Spinal cord (tissue), 10 donors: ENCODE measurements around the gene ACSF3. TPM values are rescaled to one million over a fixed set of nuclear protein-coding genes. Genes with fewer than 3 reads are reported as not detected.

ENCODE experiments used
- DNase-seq, 6 donors: peaks; one replicate each; pipeline versions ENCODE4 v3.0.0 to v3.0.0-alpha.2; 2013 to 2015; ENCODE audit warnings: low spot score in 6 of 6, low read depth in 4 of 6
- H3K27ac ChIP-seq: one replicate; pipeline ENCODE4 v1.5.1; 2013; ENCODE audit warnings: low read depth, low read length, control low read depth
- H3K27me3 ChIP-seq: one replicate; pipeline ENCODE4 v1.6.1; 2013; ENCODE audit warnings: low read length; ENCODE audit not compliant: control insufficient read depth, insufficient read depth
- H3K36me3 ChIP-seq: one replicate; pipeline ENCODE4 v1.6.1; 2013; ENCODE audit warnings: low read length; ENCODE audit not compliant: control insufficient read depth, insufficient read depth
- H3K4me1 ChIP-seq: one replicate; pipeline ENCODE4 v1.6.1; 2013; ENCODE audit warnings: low read length; ENCODE audit not compliant: control insufficient read depth, insufficient read depth
- H3K4me3 ChIP-seq: one replicate; pipeline ENCODE4 v1.5.1; 2013; ENCODE audit warnings: low read depth, low read length, control low read depth
- H3K9me3 ChIP-seq: one replicate; pipeline ENCODE4 v1.6.1; 2013; ENCODE audit warnings: low read length; ENCODE audit not compliant: control insufficient read depth, insufficient read depth
- WGBS: methylation state at CpG from one replicate; pipeline ENCODE4 v1.1.5; 2013; ENCODE audit warnings: missing lambda C conversion rate; ENCODE audit not compliant: insufficient coverage; 5-methylcytosine and 5-hydroxymethylcytosine counted together
- polyA plus RNA-seq, 2 donors: library from polyadenylated mRNA; unstranded; fragments of 120-200 nt; gene quantifications; one replicate each; pipeline ENCODE4 v1.2.1, GENCODE V29; 2013; ENCODE audit not compliant: insufficient read length in 2 of 2
- total RNA-seq, 2 donors: library from RNA; depleted of rRNA in 1 of 2; stranded (reverse); fragments of 120-200 nt in 1 of 2; fragments of >200 nt in 1 of 2; gene quantifications; one replicate each; pipeline versions ENCODE4 v1.2.3 to v1.2.4, GENCODE V29; 2013 to 2014
- donor health status: healthy.

The ACSF3 gene
- total and polyA plus RNA-seq, 4 donors = 15.1 to 35.8 (median 29.0) TPM

DNA sequence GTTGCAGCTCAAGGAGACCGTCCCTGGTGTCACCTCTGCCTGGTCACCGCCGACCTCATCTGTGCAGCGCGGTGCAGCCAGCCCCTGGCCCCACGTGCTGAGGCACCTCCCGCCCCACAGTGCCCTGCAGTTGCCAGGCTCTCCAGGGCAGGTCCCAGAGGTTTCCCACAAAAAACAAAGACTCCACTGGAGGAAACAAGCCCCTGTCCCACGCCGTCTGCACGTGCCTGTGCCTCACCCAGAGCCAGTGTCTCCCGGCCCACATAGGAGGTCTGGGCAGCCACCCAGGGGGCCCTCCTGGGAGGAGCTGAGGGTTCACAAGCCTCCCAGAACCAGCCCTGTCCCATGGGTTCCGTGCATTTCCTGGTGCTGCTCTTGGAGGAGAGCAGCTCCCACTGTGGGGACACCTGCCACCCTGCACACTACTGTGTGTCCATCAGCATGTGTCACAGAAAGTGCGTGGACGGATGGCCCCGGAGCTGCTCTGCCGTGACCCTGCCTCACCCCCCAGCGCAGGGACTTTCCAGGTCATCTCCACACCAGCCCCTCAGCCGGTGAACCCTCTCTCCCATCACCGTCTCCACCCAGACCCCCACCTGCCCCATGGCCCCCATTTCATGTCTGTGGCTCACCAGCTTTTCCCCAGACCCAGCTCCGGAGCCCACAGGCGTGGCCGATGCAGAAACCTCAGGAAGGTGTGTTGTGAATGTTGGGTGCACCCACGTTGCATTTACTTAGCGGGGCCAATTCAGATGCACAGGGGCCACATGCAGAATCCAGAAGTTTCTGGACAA lies 60.9 kb downstream of the ACSF3 start:
- Histone ChIP-seq H3K27me3 (no peaks in the 10 kb centered on the region), H3K4me1 (peaks cover 27% of the 10 kb centered on the region), H3K9me3 (no peaks in the 10 kb centered on the region), H3K4me3 (no peak overlapping the region), H3K36me3 (peaks cover 47% of the 10 kb centered on the region), H3K27ac (no peak overlapping the region)
- no peak for DNase-seq
- 78% methylated on average over 18 of the region's 24 CpGs for WGBS

DNA sequence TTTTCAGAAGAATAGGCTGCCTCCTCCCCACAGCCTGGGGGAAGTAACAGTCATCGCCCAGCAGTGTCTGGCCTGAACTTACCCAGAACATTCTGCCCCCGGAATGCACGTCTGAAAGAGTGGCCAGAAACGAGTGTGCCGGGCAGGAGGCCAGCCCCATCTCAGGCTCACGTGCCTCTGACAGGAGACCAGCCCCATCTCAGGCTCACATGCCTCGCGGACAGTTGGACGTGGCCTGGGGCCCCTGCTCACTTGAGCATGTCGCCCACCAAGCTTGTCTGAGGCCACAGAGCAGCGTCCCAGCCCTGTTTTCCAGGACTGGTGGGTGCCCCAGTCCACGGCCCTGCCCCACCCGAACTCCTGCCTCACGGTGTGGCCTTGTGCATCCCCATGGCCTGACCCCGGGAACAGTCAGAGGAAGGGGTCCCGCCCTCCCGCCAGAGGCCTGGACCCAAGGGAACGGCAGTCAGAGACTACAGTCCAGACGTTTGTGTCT lies 61.6 kb downstream of the ACSF3 start:
- peak overlapping the region; percentile 15 for H3K27ac ChIP-seq
- peaks cover 27% of the 10 kb centered on the region for H3K4me1 ChIP-seq
- H3K4me3 ChIP-seq = no peak overlapping the region
- H3K9me3 ChIP-seq = no peaks in the 10 kb centered on the region
- DNase-seq = peak in 1 of 6 donors; percentile 46
- H3K36me3 ChIP-seq = peaks cover 42% of the 10 kb centered on the region
- no peaks in the 10 kb centered on the region for H3K27me3 ChIP-seq
- 41% methylated on average over 16 of the region's 19 CpGs for WGBS

GRCh38 chr16:89155851-89156739 lies 62.4 kb downstream of the ACSF3 start:
- Histone ChIP-seq H3K27ac (peak overlapping the region; percentile 15), H3K4me1 (peaks cover 27% of the 10 kb centered on the region), H3K27me3 (no peaks in the 10 kb centered on the region), H3K36me3 (peaks cover 34% of the 10 kb centered on the region), H3K9me3 (no peaks in the 10 kb centered on the region), H3K4me3 (no peak overlapping the region)
- no peak for DNase-seq
- WGBS = 63% methylated on average over 24 of the region's 24 CpGs

- Histone ChIP-seq H3K36me3 (peaks cover 31% of the 10 kb centered on the region), H3K9me3 (no peaks in the 10 kb centered on the region), H3K4me3 (no peak overlapping the region), H3K27me3 (no peaks in the 10 kb centered on the region), H3K4me1 (peaks cover 33% of the 10 kb centered on the region), H3K27ac (no peak overlapping the region)
- 77% methylated on average over 25 of the region's 26 CpGs for WGBS
- no peak for DNase-seq
These were observed 63.3 kb downstream of the ACSF3 start for GRCh38 chr16:89156740-89157645.

DNA sequence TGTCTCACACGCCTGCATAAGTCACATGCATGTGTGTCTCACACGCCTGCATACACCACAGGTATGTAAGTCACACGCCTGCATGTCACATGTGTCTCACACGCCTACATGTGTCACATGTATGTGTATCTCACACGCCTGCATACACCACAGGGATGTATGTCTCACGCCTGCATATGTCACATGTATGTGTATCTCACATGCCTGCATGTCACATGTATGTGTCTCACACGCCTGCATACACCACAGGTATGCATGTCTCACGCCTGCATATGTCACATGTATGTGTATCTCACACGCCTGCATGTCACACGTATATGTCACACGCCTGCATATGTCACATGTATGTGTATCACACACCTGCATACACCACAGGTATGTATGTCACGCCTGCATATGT lies 64.1 kb downstream of the ACSF3 start:
- Histone ChIP-seq H3K27ac (no peak overlapping the region), H3K27me3 (no peaks in the 10 kb centered on the region), H3K36me3 (peaks cover 24% of the 10 kb centered on the region), H3K4me3 (no peak overlapping the region), H3K9me3 (no peaks in the 10 kb centered on the region), H3K4me1 (peaks cover 41% of the 10 kb centered on the region)
- 91% methylated on average over 12 of the region's 12 CpGs for WGBS
- DNase-seq = no peak

- Histone ChIP-seq H3K36me3 (peaks cover 10% of the 10 kb centered on the region), H3K4me3 (no peak overlapping the region), H3K9me3 (no peaks in the 10 kb centered on the region), H3K27me3 (no peaks in the 10 kb centered on the region), H3K4me1 (peaks cover 47% of the 10 kb centered on the region), H3K27ac (no peak overlapping the region)
- no peak for DNase-seq
- WGBS = 86% methylated on average over 48 of the region's 48 CpGs
These were observed 65.6 kb downstream of the ACSF3 start for GRCh38 chr16:89159066-89159849.

DNA sequence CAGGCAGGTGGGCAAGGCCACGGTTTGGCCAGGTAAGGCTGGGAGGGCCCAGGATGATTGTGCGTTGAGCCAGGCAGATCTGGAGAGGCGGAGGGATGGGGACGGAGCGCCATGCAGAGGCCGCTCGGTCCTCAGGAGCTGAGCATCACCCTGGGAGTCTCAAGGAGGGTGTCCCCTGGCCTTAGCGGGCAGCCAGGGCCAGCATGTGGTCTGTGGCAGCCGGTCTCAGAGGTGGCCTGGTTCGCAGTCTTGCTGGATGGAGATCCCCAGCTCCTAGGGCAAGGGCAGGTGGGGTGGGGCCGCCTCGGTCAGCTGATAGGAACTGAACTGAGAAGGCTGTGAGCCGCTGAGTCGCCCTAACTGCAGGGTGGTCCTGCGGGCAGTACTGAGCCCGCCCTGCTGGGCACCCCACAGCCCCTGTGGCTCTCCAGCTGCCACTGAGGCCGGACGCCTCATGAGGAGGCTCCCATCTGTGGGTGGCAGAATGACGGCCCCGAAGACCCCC lies 66.2 kb downstream of the ACSF3 start:
- WGBS = 91% methylated on average over 20 of the region's 20 CpGs
- H3K4me3 ChIP-seq = no peak overlapping the region
- peaks cover 5% of the 10 kb centered on the region for H3K36me3 ChIP-seq
- no peak for DNase-seq
- no peaks in the 10 kb centered on the region for H3K9me3 ChIP-seq
- H3K27me3 ChIP-seq = no peaks in the 10 kb centered on the region
- H3K27ac ChIP-seq = no peak overlapping the region
- peaks cover 47% of the 10 kb centered on the region for H3K4me1 ChIP-seq

DNA sequence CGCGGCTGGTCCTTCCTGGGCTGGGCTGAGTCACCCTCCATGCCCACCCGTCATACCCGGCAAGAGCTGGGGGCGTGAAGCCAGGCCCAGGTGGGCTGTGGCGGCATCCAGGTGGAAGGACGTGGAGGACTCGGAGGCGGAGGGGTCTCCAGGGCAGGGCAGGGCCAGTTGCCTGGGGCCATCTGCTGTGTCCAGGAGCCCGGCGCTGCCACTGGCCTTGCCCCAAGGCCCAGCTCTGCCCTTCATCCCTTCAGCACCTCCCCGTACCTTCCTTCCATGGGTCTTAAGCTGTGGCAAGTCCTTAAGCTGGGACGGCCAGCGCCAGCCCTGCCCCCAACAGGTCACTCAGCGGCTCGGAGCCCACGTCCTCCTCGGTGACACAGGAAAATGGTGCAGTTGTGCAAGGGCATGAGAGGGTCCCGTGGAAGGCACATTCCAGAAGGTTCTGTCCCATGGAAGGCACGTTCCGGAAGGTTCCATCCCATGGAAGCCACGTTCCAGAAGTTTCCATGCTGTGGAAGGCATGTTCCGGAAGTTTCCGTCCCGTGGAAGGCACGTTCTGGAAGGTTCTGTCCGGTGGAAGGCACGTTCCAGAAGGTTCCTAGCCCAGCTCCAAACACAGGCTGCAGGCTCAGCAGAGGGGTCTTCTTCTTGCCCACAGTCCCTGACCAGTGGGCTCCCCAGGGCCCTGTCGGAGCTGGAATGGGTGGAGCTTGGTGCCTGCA lies 67.5 kb downstream of the ACSF3 start:
- Histone ChIP-seq H3K4me1 (peaks cover 39% of the 10 kb centered on the region), H3K9me3 (no peaks in the 10 kb centered on the region), H3K27me3 (no peaks in the 10 kb centered on the region), H3K27ac (no peak overlapping the region), H3K36me3 (peaks cover 5% of the 10 kb centered on the region), H3K4me3 (no peak overlapping the region)
- DNase-seq = no peak
- 89% methylated on average over 29 of the region's 29 CpGs for WGBS
